Measurements from ENCODE around the gene GCC1.

DNA sequence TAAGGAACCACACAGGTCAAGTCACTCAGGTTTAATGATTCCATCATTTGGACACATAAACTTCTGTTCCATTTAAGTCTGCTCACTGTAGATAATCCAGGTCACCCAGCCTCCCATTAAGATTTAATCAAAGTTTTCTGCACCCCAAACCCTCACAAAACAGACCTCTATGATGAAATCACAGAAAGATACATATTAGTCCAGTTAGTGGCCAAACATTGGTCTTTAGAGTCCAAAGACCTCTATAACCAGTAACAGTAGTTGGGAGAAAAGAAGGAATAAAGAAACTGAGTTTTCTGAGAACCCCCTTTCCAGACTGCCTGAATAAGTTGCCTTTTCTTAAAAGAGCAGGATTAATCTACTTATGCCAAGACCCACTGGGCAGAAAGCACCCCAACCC lies 4.8 kb downstream of the GCC1 start:
- TF ChIP-seq, protein P1, sequence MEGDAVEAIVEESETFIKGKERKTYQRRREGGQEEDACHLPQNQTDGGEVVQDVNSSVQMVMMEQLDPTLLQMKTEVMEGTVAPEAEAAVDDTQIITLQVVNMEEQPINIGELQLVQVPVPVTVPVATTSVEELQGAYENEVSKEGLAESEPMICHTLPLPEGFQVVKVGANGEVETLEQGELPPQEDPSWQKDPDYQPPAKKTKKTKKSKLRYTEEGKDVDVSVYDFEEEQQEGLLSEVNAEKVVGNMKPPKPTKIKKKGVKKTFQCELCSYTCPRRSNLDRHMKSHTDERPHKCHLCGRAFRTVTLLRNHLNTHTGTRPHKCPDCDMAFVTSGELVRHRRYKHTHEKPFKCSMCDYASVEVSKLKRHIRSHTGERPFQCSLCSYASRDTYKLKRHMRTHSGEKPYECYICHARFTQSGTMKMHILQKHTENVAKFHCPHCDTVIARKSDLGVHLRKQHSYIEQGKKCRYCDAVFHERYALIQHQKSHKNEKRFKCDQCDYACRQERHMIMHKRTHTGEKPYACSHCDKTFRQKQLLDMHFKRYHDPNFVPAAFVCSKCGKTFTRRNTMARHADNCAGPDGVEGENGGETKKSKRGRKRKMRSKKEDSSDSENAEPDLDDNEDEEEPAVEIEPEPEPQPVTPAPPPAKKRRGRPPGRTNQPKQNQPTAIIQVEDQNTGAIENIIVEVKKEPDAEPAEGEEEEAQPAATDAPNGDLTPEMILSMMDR (IDR thresholded peaks at IDR 0.05), result no peak
- TF ChIP-seq POLR2A (IDR thresholded peaks at IDR 0.05), result no peak

Data from adrenal gland (tissue), 5 donors.